ENCODE results near the gene FBXW7. TPM values are rescaled to one million over a fixed set of nuclear protein-coding genes. Genes with fewer than 3 reads are reported as not detected.

Gene FBXW7
- total RNA-seq, 1 donor from 2014 or later, result 128 TPM

- H3K4me1 ChIP-seq, result no peaks in the 10 kb centered on the region
- no peak overlapping the region for H3K4me3 ChIP-seq
Observed at GRCh38 chr4:152488246-152488645, 47.6 kb downstream of the FBXW7 start.

GRCh38 chr4:152486429-152487389, 49.2 kb downstream of the FBXW7 start:
- intact Hi-C loops (cut with DNase I), result no loop called here
- H3K27me3 ChIP-seq, result no peaks in the 10 kb centered on the region
- H3K9me3 ChIP-seq, result no peaks in the 10 kb centered on the region
- no peak for DNase-seq (ENCODE audit: low spot score in 2 of 2)
- H3K27ac ChIP-seq, result no peak overlapping the region
- H3K36me3 ChIP-seq, result no peaks in the 10 kb centered on the region
- no peak for TF ChIP-seq CTCF (IDR thresholded peaks at IDR 0.05)
- no peak overlapping the region for H3K4me3 ChIP-seq
- no peaks in the 10 kb centered on the region for H3K4me1 ChIP-seq

More at GRCh38 chr4:152488246-152488645, 47.6 kb downstream of the FBXW7 start:
- no peak for DNase-seq (ENCODE audit: low spot score in 2 of 2)
- Histone ChIP-seq H3K36me3 (no peaks in the 10 kb centered on the region), H3K9me3 (no peaks in the 10 kb centered on the region), H3K27me3 (no peaks in the 10 kb centered on the region), H3K27ac (no peak overlapping the region)
- intact Hi-C loops (cut with DNase I), result no loop called here
- TF ChIP-seq CTCF (IDR thresholded peaks at IDR 0.05), result no peak

GRCh38 chr4:152485726-152486276, 50.1 kb downstream of the FBXW7 start:
- Histone ChIP-seq H3K4me1 (no peaks in the 10 kb centered on the region), H3K9me3 (no peaks in the 10 kb centered on the region), H3K36me3 (no peaks in the 10 kb centered on the region), H3K27ac (no peak overlapping the region), H3K27me3 (no peaks in the 10 kb centered on the region), H3K4me3 (no peak overlapping the region)
- DNase-seq (ENCODE audit: low spot score in 2 of 2), result no peak
- intact Hi-C loops (cut with DNase I), result no loop called here
- TF ChIP-seq CTCF (IDR thresholded peaks at IDR 0.05), result no peak

GRCh38 chr4:152482211-152482610, 53.7 kb downstream of the FBXW7 start:
- no peak for DNase-seq (ENCODE audit: low spot score in 2 of 2)
- H3K4me1 ChIP-seq, result peaks cover 0 to 2% of the 10 kb centered on the region in 2 donors
- no peak overlapping the region for H3K27ac ChIP-seq
- no peaks in the 10 kb centered on the region for H3K9me3 ChIP-seq
- no peak overlapping the region for H3K4me3 ChIP-seq
- intact Hi-C loops (cut with DNase I), result no loop called here
- H3K36me3 ChIP-seq, result no peaks in the 10 kb centered on the region
- no peaks in the 10 kb centered on the region for H3K27me3 ChIP-seq
- TF ChIP-seq CTCF (IDR thresholded peaks at IDR 0.05), result no peak

GRCh38 chr4:152480901-152481300, 55.0 kb downstream of the FBXW7 start:
- Histone ChIP-seq H3K27me3 (no peaks in the 10 kb centered on the region), H3K36me3 (no peaks in the 10 kb centered on the region), H3K4me3 (no peak overlapping the region), H3K9me3 (no peaks in the 10 kb centered on the region), H3K4me1 (peaks cover 0 to 2% of the 10 kb centered on the region in 2 donors), H3K27ac (no peak overlapping the region)
- intact Hi-C loops (cut with DNase I), result no loop called here
- TF ChIP-seq CTCF (IDR thresholded peaks at IDR 0.05), result no peak
- no peak for DNase-seq (ENCODE audit: low spot score in 2 of 2)

All from ascending aorta (tissue), 2 donors.